ENCODE measurements around the gene MGMT.

- TF ChIP-seq ZNF274 (IDR thresholded peaks at IDR 0.05; ENCODE audit: low read depth, low read length) (no peak), YY1 (IDR thresholded peaks at IDR 0.05; ENCODE audit: insufficient read depth, insufficient read length) (no peak), SUZ12 (IDR thresholded peaks at IDR 0.05; ENCODE audit: extremely low read depth, insufficient read depth, insufficient read length) (no peak)
Measured at GRCh38 chr10:129599160-129599559, 132.1 kb downstream of the MGMT start.
